GM18519 (cell line): ENCODE results near the gene TUBGCP5.
A peak's percentile ranks its signal among the peaks of the same experiment; 100 is the strongest.
"Not testable (repeated sequence)": the region's sequence is repeated elsewhere in the genome, so short reads cannot be mapped to it uniquely, and the experiment has no call there.

Experiments
- ATAC-seq: cut with Tn5 transposase; IDR thresholded peaks from one replicate; pipeline ENCODE4 v1.9.1; 2021; ENCODE audit warnings: mild to moderate bottlenecking, moderate library complexity; ENCODE audit not compliant: unreplicated experiment, low FRiP score

Gene TUBGCP5

DNA sequence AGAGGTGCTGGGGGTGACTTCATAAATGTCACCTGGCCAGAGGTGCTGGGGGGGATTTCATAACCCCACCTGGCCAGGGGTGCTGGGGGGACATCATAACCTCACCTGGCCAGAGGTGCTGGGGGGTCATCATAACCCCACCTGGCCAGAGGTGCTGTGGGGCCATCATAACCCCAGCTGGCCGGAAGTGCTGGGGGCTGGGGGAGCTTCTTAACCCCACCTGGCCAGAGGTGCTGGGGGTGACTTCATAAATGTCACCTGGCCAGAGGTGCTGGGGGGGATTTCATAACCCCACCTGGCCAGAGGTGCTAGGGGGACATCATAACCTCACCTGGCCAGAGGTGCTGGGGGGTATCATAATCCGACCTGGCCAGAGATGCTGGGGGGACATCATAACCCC, 4.6 kb upstream of the TUBGCP5 start:
- ATAC-seq: not testable (repeated sequence)

- not testable (repeated sequence) for ATAC-seq
These were observed 4.2 kb upstream of the TUBGCP5 start for GRCh38 chr15:23043535-23043934.

- ATAC-seq: not testable (repeated sequence)
These were observed 2.4 kb upstream of the TUBGCP5 start for GRCh38 chr15:23041736-23042135.

- no peak for ATAC-seq
These were observed 530 bp upstream of the TUBGCP5 start for GRCh38 chr15:23039917-23040281.

DNA sequence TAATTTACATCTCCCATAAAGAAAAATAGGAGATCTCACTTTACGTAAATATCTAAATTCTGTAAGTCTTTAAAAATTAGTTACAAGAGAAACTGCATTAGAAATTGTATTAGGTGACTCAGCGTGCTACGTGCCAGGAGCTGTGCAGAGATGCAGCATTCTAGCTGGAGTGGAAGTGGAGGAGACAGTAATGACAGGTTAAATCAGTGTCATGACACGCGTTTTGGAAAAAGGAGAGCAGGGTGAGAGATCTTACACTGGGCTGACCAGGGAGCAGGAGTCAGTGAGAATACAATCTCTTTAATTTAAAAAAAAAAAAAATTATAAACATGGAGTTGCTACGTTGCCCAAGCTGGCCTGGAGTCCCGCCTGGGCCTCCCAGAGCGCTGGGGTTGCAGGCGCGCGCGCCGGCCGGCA, 635 bp downstream of the TUBGCP5 start:
- ATAC-seq: peak; percentile 12

DNA sequence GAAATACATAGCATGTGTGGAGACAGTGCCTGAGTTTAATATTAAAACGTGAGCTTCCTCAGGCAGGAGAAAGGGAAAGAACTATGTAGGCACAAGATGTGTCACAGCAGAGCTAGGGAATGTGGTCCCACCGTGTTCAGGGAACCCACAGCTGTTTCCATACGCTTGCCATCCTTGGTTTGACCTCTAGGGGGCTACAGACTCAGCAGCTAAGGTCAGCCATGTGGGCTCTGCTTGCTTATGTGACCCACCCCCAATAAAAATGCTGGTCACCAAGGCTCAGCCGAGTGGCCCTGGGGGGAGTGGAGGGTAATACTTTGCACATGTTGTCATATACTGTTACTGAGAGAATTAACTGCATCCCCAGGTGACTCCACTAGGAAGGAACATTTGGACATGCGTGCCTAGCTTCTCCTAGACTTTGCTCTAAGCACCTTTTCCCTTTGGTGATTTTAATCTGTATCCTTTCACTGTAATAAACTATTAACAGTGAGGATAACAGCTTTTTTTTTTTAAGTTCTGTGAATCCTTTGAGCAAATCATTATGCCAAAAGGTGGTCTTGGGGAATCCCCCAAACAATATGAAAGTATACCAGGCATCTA, 3.3 kb downstream of the TUBGCP5 start:
- ATAC-seq: no peak

- ATAC-seq: no peak
These were observed 5.4 kb downstream of the TUBGCP5 start for GRCh38 chr15:23033979-23034378.

DNA sequence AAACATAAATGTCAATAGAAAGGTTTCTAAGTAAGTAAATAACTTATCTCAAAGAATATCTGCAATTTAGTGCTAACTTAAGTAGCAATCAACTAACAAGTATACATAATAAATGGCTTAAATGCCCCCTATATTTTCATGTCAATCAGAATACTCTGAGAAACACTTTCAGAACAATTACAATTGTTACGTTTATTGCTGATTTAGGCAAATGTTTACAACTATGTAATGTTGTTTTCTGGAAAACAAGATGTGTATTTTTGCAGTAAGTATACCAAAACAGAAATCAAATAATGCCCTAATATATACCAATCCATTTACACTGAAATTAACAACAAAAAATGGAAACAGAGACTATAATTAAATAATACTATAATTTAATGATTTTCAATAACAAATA, 13.2 kb downstream of the TUBGCP5 start:
- ATAC-seq: no peak

GRCh38 chr15:23022156-23022555, 17.2 kb downstream of the TUBGCP5 start:
- no peak for ATAC-seq

DNA sequence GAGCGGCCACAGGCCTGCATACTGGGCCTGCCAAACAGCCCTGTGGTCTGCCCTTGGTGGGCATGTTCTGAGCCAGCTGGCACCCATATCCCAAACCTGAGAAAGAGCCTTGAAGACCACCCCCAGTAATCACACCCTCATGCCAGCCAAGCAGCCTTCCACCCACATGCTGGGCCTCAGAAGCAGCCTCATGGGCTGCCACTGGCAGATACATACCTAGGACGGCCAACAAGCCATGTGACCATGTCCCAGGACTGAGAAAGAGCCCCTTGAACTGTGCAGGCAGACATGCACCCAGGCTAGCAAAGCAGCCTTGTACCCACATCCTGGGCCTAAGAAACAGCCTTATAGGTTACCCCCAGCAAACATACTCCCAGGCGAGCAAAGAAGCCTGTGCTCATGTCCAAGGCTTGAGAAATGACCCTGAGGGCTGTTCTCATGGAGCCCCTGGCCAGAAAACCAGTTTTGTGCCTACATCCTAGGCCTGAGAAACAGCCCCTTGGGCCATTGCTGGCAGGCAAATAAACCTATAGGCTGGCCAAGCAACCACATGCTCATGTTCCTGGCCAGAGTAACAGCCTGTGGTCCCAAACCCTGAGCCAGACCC, 24.9 kb downstream of the TUBGCP5 start:
- ATAC-seq: no peak

- no peak for ATAC-seq
These were observed 25.7 kb downstream of the TUBGCP5 start for GRCh38 chr15:23013681-23014080.

DNA sequence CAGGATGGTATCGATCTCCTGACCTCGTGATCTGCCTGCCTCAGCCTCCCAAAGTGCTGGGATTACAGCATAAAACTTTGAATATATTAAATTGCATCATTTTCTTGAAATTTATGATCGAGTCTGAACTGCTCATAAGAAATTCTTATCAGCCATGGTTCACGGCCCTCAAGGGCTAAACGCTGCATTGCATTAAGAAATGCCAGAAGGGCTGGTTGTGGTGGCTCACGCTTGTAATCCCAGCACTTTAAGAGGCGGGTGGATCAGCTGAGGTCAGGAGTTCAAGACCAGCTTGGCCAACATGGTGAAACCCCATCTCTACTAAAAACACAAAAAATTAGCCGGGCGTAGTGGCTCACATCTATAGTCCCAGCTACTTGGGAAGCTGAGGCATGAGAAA, 26.8 kb downstream of the TUBGCP5 start:
- ATAC-seq: not testable (repeated sequence)

GRCh38 chr15:23003736-23004135, 35.6 kb downstream of the TUBGCP5 start:
- no peak for ATAC-seq

DNA sequence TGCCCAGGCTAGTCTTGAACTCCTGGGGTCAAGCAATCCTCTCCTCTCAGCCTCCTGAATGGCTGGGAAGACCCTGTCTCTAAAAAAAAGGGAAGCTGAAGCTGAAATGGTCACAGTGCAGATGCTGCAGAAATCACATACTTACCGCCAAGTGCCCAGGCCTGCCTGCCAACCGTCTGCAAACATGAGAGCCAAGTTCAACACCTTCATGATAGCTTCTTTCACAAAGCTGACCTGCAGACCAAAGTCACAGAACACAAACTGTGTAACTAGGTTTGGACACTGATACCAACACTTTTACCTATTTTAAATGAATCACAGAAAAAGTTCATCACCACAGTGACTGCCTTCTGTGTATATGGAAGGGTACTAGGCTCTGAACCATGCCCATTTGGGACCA, 36.4 kb downstream of the TUBGCP5 start:
- no peak for ATAC-seq

DNA sequence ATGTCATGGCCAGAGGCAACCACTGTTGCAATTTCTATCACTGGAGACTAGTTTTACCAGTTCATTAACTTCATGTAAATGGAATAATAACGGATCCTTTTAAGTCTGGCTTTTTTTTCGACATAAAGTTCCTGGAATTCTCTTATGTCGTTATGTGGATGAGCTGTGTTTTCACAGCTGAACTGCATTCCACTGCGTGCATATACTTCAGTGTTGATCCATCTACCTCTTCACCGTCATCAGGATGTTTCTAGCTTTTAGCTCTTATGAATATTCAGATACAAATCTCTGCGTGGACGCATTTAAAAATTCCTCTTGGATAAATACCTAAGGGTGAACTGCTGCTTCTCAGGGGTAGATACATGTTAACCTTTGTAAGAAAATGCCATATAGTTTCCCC, 43.6 kb downstream of the TUBGCP5 start:
- no peak for ATAC-seq

DNA sequence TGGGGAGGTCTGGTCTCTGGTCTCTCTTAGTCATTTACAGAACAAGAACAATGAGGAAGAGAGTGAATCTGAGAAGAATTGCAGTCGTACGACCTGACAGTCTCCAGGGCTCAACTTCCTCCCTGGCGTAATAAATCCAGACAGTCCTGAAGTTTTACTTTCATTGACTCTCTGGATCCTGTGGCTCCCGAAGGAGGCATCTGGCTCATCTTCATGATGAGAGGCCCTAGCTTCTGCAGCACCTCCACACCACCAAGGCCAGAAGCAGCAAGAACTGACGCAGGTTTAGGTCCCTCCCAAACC, 47.4 kb downstream of the TUBGCP5 start:
- ATAC-seq: no peak

DNA sequence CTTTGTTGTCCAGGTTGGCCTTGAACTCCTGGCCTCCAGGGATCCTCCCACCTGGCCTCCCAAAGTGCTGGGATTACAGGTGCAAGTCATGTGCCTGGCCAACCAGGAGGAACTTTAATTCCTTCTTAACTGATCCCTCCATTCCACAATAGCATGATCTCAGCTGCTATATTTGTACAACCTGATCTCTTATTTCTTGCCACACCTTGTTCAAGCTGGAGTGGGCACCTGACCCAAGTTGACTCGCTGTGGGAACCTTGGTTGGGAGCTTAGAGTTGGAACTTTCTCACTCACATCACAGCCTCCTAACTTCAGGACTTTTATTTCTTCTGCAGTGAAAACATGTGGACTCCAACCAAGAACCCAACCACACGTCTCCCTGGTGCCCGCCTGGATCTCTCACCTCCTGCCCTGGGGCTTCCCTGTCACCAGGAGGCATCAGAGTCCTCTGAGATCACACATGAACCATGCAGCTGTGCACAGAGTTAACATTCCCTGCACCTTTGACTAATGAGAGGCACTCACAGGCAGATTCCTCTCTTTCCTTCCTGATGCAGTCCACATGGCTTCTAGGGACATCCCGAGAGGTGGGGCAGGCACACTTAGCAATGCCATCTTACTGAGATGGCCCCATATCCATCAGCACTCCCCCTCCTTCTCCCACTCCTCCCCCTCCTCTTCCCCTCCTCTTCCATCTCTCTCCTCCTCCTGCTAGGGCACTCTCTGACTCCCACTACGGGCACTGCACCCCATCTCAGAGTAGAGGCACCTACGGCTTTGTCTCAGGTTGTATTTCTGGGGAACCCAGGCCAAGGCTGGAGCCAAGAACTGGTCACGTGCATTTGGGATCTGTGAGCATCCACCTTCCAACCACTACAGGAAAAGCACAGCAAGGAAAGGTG, 49.5 kb downstream of the TUBGCP5 start:
- no peak for ATAC-seq

DNA sequence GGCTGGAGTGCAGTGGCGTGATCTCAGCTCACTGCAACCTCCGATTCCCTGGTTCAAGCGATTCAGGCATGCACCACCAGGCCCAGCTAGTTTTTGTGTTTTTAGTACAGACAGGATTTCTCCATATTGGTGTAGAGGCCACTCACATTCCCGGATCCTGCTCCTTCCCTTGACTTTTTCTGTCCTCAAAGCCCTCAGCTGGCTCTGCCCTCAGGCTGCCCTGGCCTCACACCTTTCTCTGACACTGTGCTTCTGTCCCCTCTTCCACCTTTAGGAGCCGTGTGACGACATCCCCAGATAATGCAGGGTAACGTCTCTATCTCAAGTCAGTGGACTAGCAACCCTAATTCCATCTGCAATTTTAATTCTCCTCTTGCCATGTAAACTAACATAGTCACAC, 50.6 kb downstream of the TUBGCP5 start:
- no peak for ATAC-seq

- not testable (repeated sequence) for ATAC-seq
These were observed 57.4 kb downstream of the TUBGCP5 start for GRCh38 chr15:22981931-22982330.

GRCh38 chr15:22981051-22981840, 58.1 kb downstream of the TUBGCP5 start:
- no peak for ATAC-seq
